HepG2 (cell line): ENCODE data around the gene RASGRF1.

Experiments used
- AFF4 ChIP-seq: sonication (generic); formaldehyde crosslinking; IDR thresholded peaks from 2 replicates; pipeline ENCODE4 v1.4.0; 2020; ENCODE audit warnings: missing genetic modification reagents
- CTCF ChIP-seq: sonication (generic); formaldehyde crosslinking; IDR thresholded peaks from 2 replicates; pipeline ENCODE4 v1.5.0; 2020; ENCODE audit warnings: mild to moderate bottlenecking, missing genetic modification reagents, moderate library complexity
- RAD21 ChIP-seq: fragments of 450-650 bp; formaldehyde crosslinking; IDR thresholded peaks from 2 replicates; pipeline ENCODE4 v1.5.0; 2020; ENCODE audit warnings: mild to moderate bottlenecking
- ZNF597 ChIP-seq: sonication (generic); formaldehyde crosslinking; IDR thresholded peaks from 2 replicates; pipeline ENCODE4 v1.5.0; 2020; ENCODE audit warnings: missing genetic modification reagents

GRCh38 chr15:79045041-79045440 is 45.5 kb downstream of the RASGRF1 start:
- TF ChIP-seq CTCF (no peak), ZNF597 (CRISPR knock-in tag) (no peak), AFF4 (CRISPR knock-in tag) (no peak), RAD21 (CRISPR knock-in tag) (no peak)
